ENCODE results near the gene POMC. TPM values are rescaled to one million over a fixed set of nuclear protein-coding genes. Genes with fewer than 3 reads are reported as not detected.

The POMC gene
- total RNA-seq (2022; extraction: Qiagen RNA extraction; ENCODE audit: low read depth), result not detected in 5 replicates

GRCh38 chr2:25168256-25169072 is at the start of gene POMC:
TSS of gene POMC (minus strand) at chr2:25168580. CDS start at chr2:25164772, 3,808 bp downstream.

Other genes starting within 250 kb of the POMC start
- 72.5 to 81.7 TPM (median 75.8 TPM) in 5 replicates for gene ADCY3, start 248.3 kb downstream of the POMC start, total RNA-seq (2022; extraction: Qiagen RNA extraction; ENCODE audit: low read depth)
- 1.7 to 2.4 TPM (median 2.3 TPM) in 5 replicates for gene DNAJC27, start 196.6 kb downstream of the POMC start, total RNA-seq (2022; extraction: Qiagen RNA extraction; ENCODE audit: low read depth)
- gene EFR3B, start 126.5 kb downstream of the POMC start, total RNA-seq (2022; extraction: Qiagen RNA extraction; ENCODE audit: low read depth), result 13.5 to 17.6 TPM (median 14.6 TPM) in 5 replicates
- 6.1 to 8.4 TPM (median 8.3 TPM) in 5 replicates for gene DNMT3A, start 173.3 kb upstream of the POMC start, total RNA-seq (2022; extraction: Qiagen RNA extraction; ENCODE audit: low read depth)

Measured in A549 treated with CpdA at 1 μM for 4 hours (cell line).